GM12872 (cell line): Measurements from ENCODE around the gene ALLC.

ENCODE experiments used
- CTCF ChIP-seq: IDR thresholded peaks from 3 replicates; pipeline ENCODE4 v1.5.1; 2011; ENCODE audit warnings: low read depth, mild to moderate bottlenecking, low read length, moderate library complexity; ENCODE audit not compliant: insufficient read depth

The ALLC gene

GRCh38 chr2:3736112-3736511 is 78.1 kb downstream of the ALLC start:
- no peak for TF ChIP-seq CTCF

- TF ChIP-seq CTCF = no peak
These were observed 79.1 kb downstream of the ALLC start for GRCh38 chr2:3737128-3737527.

- TF ChIP-seq CTCF = no peak
These were observed 80.5 kb downstream of the ALLC start for GRCh38 chr2:3738454-3738853.

- no peak for TF ChIP-seq CTCF
These were observed 81.3 kb downstream of the ALLC start for GRCh38 chr2:3739313-3739712.

- no peak for TF ChIP-seq CTCF
These were observed 83.4 kb downstream of the ALLC start for GRCh38 chr2:3741396-3741795.

- no peak for TF ChIP-seq CTCF
These were observed 84.0 kb downstream of the ALLC start for GRCh38 chr2:3741867-3742602.

GRCh38 chr2:3742743-3743508 is 84.9 kb downstream of the ALLC start:
- TF ChIP-seq CTCF = no peak
